Ovary (tissue), 9 donors: ENCODE measurements around the gene AURKB. TPM values are rescaled to one million over a fixed set of nuclear protein-coding genes. Genes with fewer than 3 reads are reported as not detected.

ENCODE experiments used
- DNase-seq, 5 donors: peaks; one replicate each; pipeline ENCODE4 v3.0.0-alpha.2; 2019 to 2020
- H3K27ac ChIP-seq, 2 donors: fragments of 200-600 bp; one replicate each; pipeline versions ENCODE4 v1.5.1 to v1.8.0; 2019 to 2022
- H3K27me3 ChIP-seq: fragments of 200-600 bp; one replicate; pipeline ENCODE4 v1.8.0; 2022
- H3K36me3 ChIP-seq: fragments of 200-600 bp; sonication (generic); one replicate; pipeline ENCODE4 v1.5.1; 2019
- H3K4me1 ChIP-seq: one replicate; pipeline ENCODE4 v1.8.1; 2013; ENCODE audit warnings: mild to moderate bottlenecking, moderate library complexity; ENCODE audit not compliant: insufficient read depth
- H3K4me3 ChIP-seq: fragments of 200-600 bp; sonication (generic); one replicate; pipeline ENCODE4 v1.5.1; 2017
- H3K9me3 ChIP-seq, 2 donors: fragments of 200-600 bp in 1 of 2; sonication (generic) in 1 of 2; one replicate each; pipeline versions ENCODE4 v1.5.1 to v1.8.1; 2013 to 2019; ENCODE audit warnings: mild to moderate bottlenecking in 1 of 2, moderate library complexity in 1 of 2
- CTCF ChIP-seq, 3 donors: fragments of 450-650 bp in 2 of 3; fragments of 200-600 bp in 1 of 3; IDR thresholded peaks; one replicate each; pipeline versions ENCODE4 v1.5.1 to v1.8.0; 2016 to 2022; ENCODE audit warnings: antibody characterized with exemption in 3 of 3, mild to moderate bottlenecking in 1 of 3
- EP300 ChIP-seq: sonication (generic); formaldehyde crosslinking; IDR thresholded peaks from one replicate; pipeline ENCODE4 v1.6.1; 2017; ENCODE audit warnings: antibody characterized with exemption
- POLR2A ChIP-seq: fragments of 450-650 bp; IDR thresholded peaks from one replicate; pipeline ENCODE4 v1.6.1; 2017; ENCODE audit warnings: antibody characterized with exemption, mild to moderate bottlenecking, moderate library complexity
- WGBS, 3 donors: extraction: QIAGEN DNeasy Blood & Tissue Kit in 1 of 3; methylation state at CpG; one replicate each; pipeline versions ENCODE4 v1.1.5 to v1.1.7; 2013 to 2017; 5-methylcytosine and 5-hydroxymethylcytosine counted together
- intact Hi-C, 4 donors: fragments of 100-400 bp; cut with DNase I; formaldehyde crosslinking; loops; one replicate each; pipeline versions ENCODE4 v1.11.0 to v1.15.1; 2022 to 2023
- polyA plus RNA-seq, 2 donors: library from polyadenylated mRNA; stranded (reverse); fragments of 200-250 nt in 1 of 2; fragments of 350-450 nt in 1 of 2; fragmentation: Illumina TruSeq in 1 of 2; extraction: RNeasy Lipid Tissue Mini Kit (QIAGEN cat#74804) in 1 of 2; gene quantifications; one replicate each; pipeline ENCODE4 v1.2.3, GENCODE V29; 2013 to 2014
- total RNA-seq, 7 donors: library from RNA; depleted of rRNA in 2 of 7; stranded (reverse); fragments of >200 nt in 2 of 7; fragmentation: NEBNext Ultra II Directional in 3 of 7; extraction: Animal tissue kit (Norgen Biotek cat#: 25700) in 3 of 7; gene quantifications; one replicate each; pipeline versions ENCODE4 v1.1.0 to v1.2.4, GENCODE V29; 2016 to 2023
- donor health status: DM: no; HTN: no; CAD: no; lungs with moderate emphysema.
- donor health status: DM: no; HTN: no; CAD: no.
- donor health status: Bipolar disorder and iron deficiency.
- donor health status: DM: yes; HTN: yes; CAD: no.
- donor health status: DM: no; HTN: no; CAD: no.
- donor health status: DM: yes; HTN: yes; CAD: no.

AURKB gene
- total and polyA plus RNA-seq, 9 donors, result 0.68 to 1.7 (median 1.1) TPM; not detected in 3

GRCh38 chr17:8223356-8224126, 13.2 kb upstream of the AURKB start:
- DNase-seq, result peak; percentile 70 to 77 (median 72)
- Histone ChIP-seq H3K27ac (peak overlapping the region; percentile 96), H3K4me3 (peak overlapping the region; percentile 69), H3K4me1 (peaks cover 6% of the 10 kb centered on the region), H3K27me3 (no peaks in the 10 kb centered on the region), H3K36me3 (no peaks in the 10 kb centered on the region), H3K9me3 (no peaks in the 10 kb centered on the region)
- WGBS, 3 donors, result 4 to 5% (median 4%) methylated on average over 27 of the region's 27 CpGs
- no peak for TF ChIP-seq POLR2A
- no peak for TF ChIP-seq CTCF (IDR thresholded peaks at IDR 0.05)
- no peak for TF ChIP-seq EP300
- intact Hi-C loops, result loop anchor here (2.0 to 10.0 kb wide), 6 partner anchors 25 to 103 kb away; partner anchors contain the start of genes HES7 (in 2 of the 4), CTC1 (in 1 of the 4) and PFAS (in 1 of the 4)

GRCh38 chr17:8222630-8223355, 12.4 kb upstream of the AURKB start:
- peak overlapping the region; percentile 69 for H3K4me3 ChIP-seq
- no peaks in the 10 kb centered on the region for H3K27me3 ChIP-seq
- intact Hi-C loops, result loop anchor here (2.0 to 10.0 kb wide), 6 partner anchors 26 to 102 kb away; partner anchors contain the start of genes HES7 (in 2 of the 4), CTC1 (in 1 of the 4) and PFAS (in 1 of the 4)
- peak overlapping the region; percentile 96 for H3K27ac ChIP-seq
- WGBS, 3 donors, result 1% methylated on average over 49 of the region's 49 CpGs
- DNase-seq, result peak; percentile 96 to 98 (median 97)
- H3K9me3 ChIP-seq, result no peaks in the 10 kb centered on the region
- no peak for TF ChIP-seq EP300
- TF ChIP-seq POLR2A, result peak; percentile 84
- TF ChIP-seq CTCF (IDR thresholded peaks at IDR 0.05), result no peak
- peaks cover 6% of the 10 kb centered on the region for H3K4me1 ChIP-seq
- H3K36me3 ChIP-seq, result no peaks in the 10 kb centered on the region

GRCh38 chr17:8222380-8222629, 11.9 kb upstream of the AURKB start:
- WGBS, 3 donors, result 0 to 2% (median 1%) methylated on average over 9 of the region's 9 CpGs
- Histone ChIP-seq H3K4me1 (peaks cover 3% of the 10 kb centered on the region), H3K9me3 (no peaks in the 10 kb centered on the region), H3K27ac (peak overlapping the region; percentile 96), H3K36me3 (no peaks in the 10 kb centered on the region), H3K27me3 (no peaks in the 10 kb centered on the region), H3K4me3 (peak overlapping the region; percentile 69)
- TF ChIP-seq CTCF (IDR thresholded peaks at IDR 0.05), result no peak
- no peak for TF ChIP-seq POLR2A
- TF ChIP-seq EP300, result no peak
- intact Hi-C loops, result loop anchor here (2.0 to 10.0 kb wide), 6 partner anchors 26 to 102 kb away; partner anchors contain the start of genes HES7 (in 2 of the 4), CTC1 (in 1 of the 4) and PFAS (in 1 of the 4)
- no peak for DNase-seq

- Histone ChIP-seq H3K27ac (peak overlapping the region; percentile 96), H3K9me3 (no peaks in the 10 kb centered on the region), H3K4me1 (peaks cover 2% of the 10 kb centered on the region), H3K36me3 (no peaks in the 10 kb centered on the region), H3K4me3 (peak overlapping the region; percentile 69), H3K27me3 (no peaks in the 10 kb centered on the region)
- WGBS, 3 donors, result 0% methylated on average over 40 of the region's 40 CpGs
- TF ChIP-seq CTCF (IDR thresholded peaks at IDR 0.05), result peak in 1 of 3 donors; percentile 27
- no peak for TF ChIP-seq EP300
- intact Hi-C loops, result loop anchor here (2.0 to 10.0 kb wide), 6 partner anchors 27 to 101 kb away; partner anchors contain the start of genes HES7 (in 2 of the 4), CTC1 (in 1 of the 4) and PFAS (in 1 of the 4)
- peak; percentile 84 to 92 (median 91) for DNase-seq
Observed at GRCh38 chr17:8221663-8222379, 11.4 kb upstream of the AURKB start.
